Heart left ventricle (tissue), 13 donors: ENCODE results near the gene CYBA.

Experiments
- POLR2A ChIP-seq, 2 donors: fragments of 450-650 bp; IDR thresholded peaks; one replicate each; pipeline ENCODE4 v1.6.1; 2017; ENCODE audit warnings: antibody characterized with exemption in 2 of 2, mild to moderate bottlenecking in 2 of 2, moderate library complexity in 2 of 2
- TF ChIP-seq, protein P1 (sequence below), 12 donors: fragments of 200-600 bp; sonication (generic) in 4 of 12; IDR thresholded peaks; one replicate each; pipeline versions ENCODE4 v1.5.0 to v1.8.0; 2018 to 2022; ENCODE audit warnings: antibody characterized with exemption in 12 of 12, mild to moderate bottlenecking in 5 of 12
- donor health status: ischemic (EF 13 %, LVEDD 7.1; RV severe dilation, severe dysfunction).
- donor health status: DM: no; HTN: yes; CAD: no.
- donor health status: DM: no; HTN: no; CAD: no.
- donor health status: ischemic (EF 25% LVEDD 6.9; RV normal size, moderate dysfunction).
- donor health status: ischemic (EF 25% LVEDD 5.7; RV mildly dilated, moderate dysfunction).
- donor health status: ischemic (EF 35%, LVEDD 5.7; RV mildly dilated, moderate dysfunction).
- donor health status: nonischemic (EF 11% LVEDD 7.7; RV severe dilation, severe dysfunction).
- donor health status: DM: yes; HTN: yes; CAD: no.
- donor health status: PGD.
- donor health status: ischemic (EF 29% LVEDD 5.4; RV normal size, mild dysfunction).
- donor health status: nonischemic (EF 23%, LVEDD 6.1; RV moderate dilation, normal function).

DNA sequence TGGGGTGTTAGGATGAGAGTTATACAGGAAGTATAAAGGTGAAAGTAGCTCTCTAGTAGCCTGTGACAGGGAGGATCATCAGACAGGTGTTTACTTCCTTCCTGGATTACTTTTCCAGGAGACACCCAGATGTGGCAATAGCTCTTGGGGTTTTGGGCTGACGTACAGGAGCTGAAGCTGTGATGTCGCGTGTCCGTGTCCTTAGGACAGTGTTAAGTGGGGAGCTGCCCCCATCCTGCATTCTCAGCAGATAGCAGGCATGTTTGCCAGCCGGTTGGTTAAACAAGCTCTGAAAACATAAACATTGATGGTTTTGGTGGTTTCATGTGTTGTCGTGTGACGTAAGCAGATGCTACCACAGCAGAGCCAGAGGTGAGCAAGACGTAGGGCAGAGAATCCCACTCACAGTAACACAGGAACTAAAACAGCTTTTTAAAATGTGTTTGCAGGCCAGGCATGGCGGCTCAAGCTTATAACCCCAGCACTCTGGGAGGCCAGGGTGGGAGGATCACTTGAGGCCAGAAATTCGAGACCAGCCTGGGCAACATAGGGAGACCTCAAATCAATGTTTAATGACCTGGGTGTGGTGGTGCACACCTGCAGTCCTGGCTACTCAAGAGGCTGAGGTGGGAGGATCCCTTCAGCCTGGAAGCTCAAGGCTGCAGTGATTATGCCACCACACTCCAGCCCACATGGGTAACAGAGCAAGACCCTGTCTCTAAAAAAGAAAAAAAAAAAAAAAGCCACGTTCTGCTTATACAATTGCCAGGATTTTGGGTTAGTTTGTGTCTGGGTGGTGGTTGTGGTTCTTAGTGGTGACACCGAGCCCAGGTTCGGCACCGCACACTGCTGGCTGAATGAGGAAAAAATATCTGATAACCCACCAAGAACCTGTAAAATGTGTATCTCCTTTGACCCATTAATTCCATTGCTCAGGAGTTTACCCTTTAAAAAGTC is 30.7 kb downstream of the CYBA start:
- TF ChIP-seq, protein P1, sequence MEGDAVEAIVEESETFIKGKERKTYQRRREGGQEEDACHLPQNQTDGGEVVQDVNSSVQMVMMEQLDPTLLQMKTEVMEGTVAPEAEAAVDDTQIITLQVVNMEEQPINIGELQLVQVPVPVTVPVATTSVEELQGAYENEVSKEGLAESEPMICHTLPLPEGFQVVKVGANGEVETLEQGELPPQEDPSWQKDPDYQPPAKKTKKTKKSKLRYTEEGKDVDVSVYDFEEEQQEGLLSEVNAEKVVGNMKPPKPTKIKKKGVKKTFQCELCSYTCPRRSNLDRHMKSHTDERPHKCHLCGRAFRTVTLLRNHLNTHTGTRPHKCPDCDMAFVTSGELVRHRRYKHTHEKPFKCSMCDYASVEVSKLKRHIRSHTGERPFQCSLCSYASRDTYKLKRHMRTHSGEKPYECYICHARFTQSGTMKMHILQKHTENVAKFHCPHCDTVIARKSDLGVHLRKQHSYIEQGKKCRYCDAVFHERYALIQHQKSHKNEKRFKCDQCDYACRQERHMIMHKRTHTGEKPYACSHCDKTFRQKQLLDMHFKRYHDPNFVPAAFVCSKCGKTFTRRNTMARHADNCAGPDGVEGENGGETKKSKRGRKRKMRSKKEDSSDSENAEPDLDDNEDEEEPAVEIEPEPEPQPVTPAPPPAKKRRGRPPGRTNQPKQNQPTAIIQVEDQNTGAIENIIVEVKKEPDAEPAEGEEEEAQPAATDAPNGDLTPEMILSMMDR (IDR thresholded peaks at IDR 0.05): no peak
- TF ChIP-seq POLR2A (IDR thresholded peaks at IDR 0.05): no peak
